ENCODE results near the gene SIM2. TPM values are rescaled to one million over a fixed set of nuclear protein-coding genes. Genes with fewer than 3 reads are reported as not detected.

Gene SIM2
- total RNA-seq, 3 donors from 2014 or later (not counting 1 experiment from before 2014, with no cell fraction given), result not detected

DNA sequence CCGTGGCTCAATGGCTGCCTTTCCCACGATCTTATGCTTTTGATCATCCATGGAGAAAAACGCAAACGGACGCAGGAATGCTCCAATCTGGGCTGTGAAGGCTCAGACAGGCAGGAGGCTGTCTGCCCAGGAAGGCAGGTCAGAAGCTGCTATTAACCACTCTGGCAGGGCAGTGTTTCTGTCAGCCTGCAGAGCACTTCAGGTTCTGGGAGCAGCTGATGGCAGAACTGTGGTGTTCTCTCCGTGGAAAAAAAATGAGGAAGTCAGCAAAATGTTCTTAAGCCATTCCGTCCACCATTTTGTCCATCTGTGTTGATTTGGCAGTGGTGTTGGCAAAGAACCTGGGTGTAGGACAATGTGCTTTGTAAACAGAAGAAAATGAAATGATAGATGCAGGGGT, 91.7 kb downstream of the SIM2 start:
- no peaks in the 10 kb centered on the region for H3K36me3 Mint-ChIP-seq
- WGBS (ENCODE audit: insufficient coverage), result 84% methylated on average over 7 of the region's 7 CpGs
- no peaks in the 10 kb centered on the region for H3K27me3 Mint-ChIP-seq (ENCODE audit: low read depth in 2 of 2)

DNA sequence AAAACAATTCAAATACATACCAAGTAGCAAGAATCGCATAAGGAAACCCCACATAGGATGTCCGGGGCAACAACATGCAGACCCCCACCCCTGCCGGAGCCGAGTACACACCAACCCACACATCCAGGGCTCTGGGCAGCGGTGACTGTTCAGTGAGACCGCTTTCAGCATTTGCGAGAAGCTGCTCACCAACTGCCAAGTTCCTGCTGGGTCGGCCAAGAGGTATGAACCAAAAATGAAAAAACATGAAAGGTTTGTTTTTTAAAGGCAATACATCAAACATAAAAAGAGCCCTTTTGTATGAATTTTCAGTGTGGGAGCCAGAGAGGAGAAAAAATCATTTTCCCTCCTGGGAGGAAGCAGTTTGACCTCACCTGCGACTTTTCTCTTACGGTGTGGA, 92.3 kb downstream of the SIM2 start:
- Histone ChIP-seq H3K4me1 (ENCODE audit: control insufficient read depth, insufficient read depth, low read length) (no peaks in the 10 kb centered on the region), H3K27ac (ENCODE audit: low read length) (no peak overlapping the region), H3K27me3 (ENCODE audit: control insufficient read depth, insufficient read depth, low read length) (no peaks in the 10 kb centered on the region), H3K9me3 (ENCODE audit: control insufficient read depth, insufficient read depth, low read length) (peaks cover 3% of the 10 kb centered on the region), H3K4me3 (ENCODE audit: low read length) (no peak overlapping the region), H3K36me3 (ENCODE audit: control insufficient read depth, insufficient read depth, low read length) (no peaks in the 10 kb centered on the region)
- H3K4me3 Mint-ChIP-seq, result no peak overlapping the region
- 95% methylated on average over 8 of the region's 10 CpGs for WGBS (ENCODE audit: insufficient coverage)
- H3K27me3 Mint-ChIP-seq (ENCODE audit: low read depth in 2 of 2), result no peaks in the 10 kb centered on the region
- intact Hi-C loops (cut with micrococcal nuclease), result no loop called here
- no peaks in the 10 kb centered on the region for H3K36me3 Mint-ChIP-seq
- no peak for ATAC-seq
- no peak for DNase-seq
- H3K4me1 Mint-ChIP-seq, result peaks cover 0 to 7% of the 10 kb centered on the region in 2 donors
- TF ChIP-seq, protein P1, sequence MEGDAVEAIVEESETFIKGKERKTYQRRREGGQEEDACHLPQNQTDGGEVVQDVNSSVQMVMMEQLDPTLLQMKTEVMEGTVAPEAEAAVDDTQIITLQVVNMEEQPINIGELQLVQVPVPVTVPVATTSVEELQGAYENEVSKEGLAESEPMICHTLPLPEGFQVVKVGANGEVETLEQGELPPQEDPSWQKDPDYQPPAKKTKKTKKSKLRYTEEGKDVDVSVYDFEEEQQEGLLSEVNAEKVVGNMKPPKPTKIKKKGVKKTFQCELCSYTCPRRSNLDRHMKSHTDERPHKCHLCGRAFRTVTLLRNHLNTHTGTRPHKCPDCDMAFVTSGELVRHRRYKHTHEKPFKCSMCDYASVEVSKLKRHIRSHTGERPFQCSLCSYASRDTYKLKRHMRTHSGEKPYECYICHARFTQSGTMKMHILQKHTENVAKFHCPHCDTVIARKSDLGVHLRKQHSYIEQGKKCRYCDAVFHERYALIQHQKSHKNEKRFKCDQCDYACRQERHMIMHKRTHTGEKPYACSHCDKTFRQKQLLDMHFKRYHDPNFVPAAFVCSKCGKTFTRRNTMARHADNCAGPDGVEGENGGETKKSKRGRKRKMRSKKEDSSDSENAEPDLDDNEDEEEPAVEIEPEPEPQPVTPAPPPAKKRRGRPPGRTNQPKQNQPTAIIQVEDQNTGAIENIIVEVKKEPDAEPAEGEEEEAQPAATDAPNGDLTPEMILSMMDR (IDR thresholded peaks at IDR 0.05), result no peak
- H3K9me3 Mint-ChIP-seq, result no peaks in the 10 kb centered on the region
- no peak overlapping the region for H3K27ac Mint-ChIP-seq

More for the DNA sequence above, 91.7 kb downstream of the SIM2 start:
- ATAC-seq (no peak), DNase-seq (no peak)
- no peaks in the 10 kb centered on the region for H3K36me3 ChIP-seq (ENCODE audit: control insufficient read depth, insufficient read depth, low read length)
- no peak overlapping the region for H3K27ac ChIP-seq (ENCODE audit: low read length)
- no peaks in the 10 kb centered on the region for H3K27me3 ChIP-seq (ENCODE audit: control insufficient read depth, insufficient read depth, low read length)
- TF ChIP-seq, protein P1 (IDR thresholded peaks at IDR 0.05), result no peak
- no peak overlapping the region for H3K4me3 ChIP-seq (ENCODE audit: low read length)
- peaks cover 2% of the 10 kb centered on the region for H3K9me3 ChIP-seq (ENCODE audit: control insufficient read depth, insufficient read depth, low read length)
- Mint-ChIP-seq H3K9me3 (no peaks in the 10 kb centered on the region), H3K4me3 (no peak overlapping the region), H3K27ac (no peak overlapping the region), H3K4me1 (peaks cover 0 to 7% of the 10 kb centered on the region in 2 donors)
- intact Hi-C loops (cut with micrococcal nuclease), result no loop called here
- no peaks in the 10 kb centered on the region for H3K4me1 ChIP-seq (ENCODE audit: control insufficient read depth, insufficient read depth, low read length)

DNA sequence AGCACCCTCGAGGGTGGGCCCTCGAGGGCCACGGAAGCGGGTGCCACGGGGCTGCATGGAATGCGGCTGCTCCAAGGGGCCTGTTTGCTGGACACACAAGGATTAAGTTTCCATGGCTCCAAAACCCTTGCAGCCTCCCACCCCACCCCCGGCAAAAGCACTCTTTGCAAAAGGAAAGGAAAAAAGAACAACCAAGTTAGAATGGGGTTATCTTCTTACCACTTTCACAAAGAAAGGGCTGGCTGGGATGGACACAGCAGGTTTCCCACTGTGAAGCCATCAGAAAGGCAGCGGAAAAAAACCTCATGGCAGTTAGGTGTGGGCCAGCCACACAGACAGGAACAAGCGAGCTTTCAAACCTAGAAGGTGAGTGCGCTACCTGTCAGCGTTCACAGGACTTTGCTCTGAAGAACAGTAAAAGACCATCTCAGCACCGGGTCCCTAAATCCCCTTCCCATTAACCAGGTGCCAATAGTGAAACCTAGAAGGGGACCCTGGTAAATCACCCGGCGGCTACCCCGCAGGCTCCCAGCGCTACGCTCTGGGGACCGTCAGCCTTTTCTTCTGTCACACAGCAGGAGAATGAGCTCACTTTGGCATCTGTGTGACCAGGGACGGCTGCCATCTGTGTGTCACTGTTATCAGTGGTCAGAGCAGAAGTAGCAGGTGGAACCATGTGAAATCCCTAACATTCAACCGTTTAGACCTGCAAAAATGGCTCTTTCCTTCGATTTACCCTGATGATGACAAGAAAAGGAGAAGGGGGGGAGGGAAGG, 93.0 kb downstream of the SIM2 start:
- H3K36me3 Mint-ChIP-seq, result no peaks in the 10 kb centered on the region
- 93% methylated on average over 21 of the region's 21 CpGs for WGBS (ENCODE audit: insufficient coverage)
- ATAC-seq, result no peak

More for the DNA sequence above, 93.0 kb downstream of the SIM2 start:
- Mint-ChIP-seq H3K27me3 (ENCODE audit: low read depth in 2 of 2) (no peaks in the 10 kb centered on the region), H3K9me3 (no peaks in the 10 kb centered on the region), H3K27ac (no peak overlapping the region), H3K4me1 (peaks cover 0 to 7% of the 10 kb centered on the region in 2 donors), H3K4me3 (no peak overlapping the region)
- intact Hi-C loops (cut with micrococcal nuclease), result no loop called here
- TF ChIP-seq, protein P1 (IDR thresholded peaks at IDR 0.05), result no peak
- no peak overlapping the region for H3K4me3 ChIP-seq (ENCODE audit: low read length)
- H3K27me3 ChIP-seq (ENCODE audit: control insufficient read depth, insufficient read depth, low read length), result no peaks in the 10 kb centered on the region
- H3K9me3 ChIP-seq (ENCODE audit: control insufficient read depth, insufficient read depth, low read length), result peaks cover 6% of the 10 kb centered on the region
- H3K4me1 ChIP-seq (ENCODE audit: control insufficient read depth, insufficient read depth, low read length), result no peaks in the 10 kb centered on the region
- DNase-seq, result no peak
- no peak overlapping the region for H3K27ac ChIP-seq (ENCODE audit: low read length)
- H3K36me3 ChIP-seq (ENCODE audit: control insufficient read depth, insufficient read depth, low read length), result no peaks in the 10 kb centered on the region
